ENCODE results near the gene INTS3. TPM values are rescaled to one million over a fixed set of nuclear protein-coding genes. Genes with fewer than 3 reads are reported as not detected.

Gene INTS3
- total RNA-seq, 1 experiment from 2014 or later = 66.8 TPM

- TF ChIP-seq NR1H2 (CRISPR knock-in tag; IDR thresholded peaks at IDR 0.05) = no peak
- TF ChIP-seq GABPB1 (CRISPR knock-in tag; IDR thresholded peaks at IDR 0.05) = no peak
- TF ChIP-seq CREB1 (CRISPR knock-in tag; IDR thresholded peaks at IDR 0.05) = 0 out of 2 replicates have a peak, but pooled peaks have one; percentile 23
- no peak; the same call in 1 of the 2 replicates for TF ChIP-seq USF1 (CRISPR knock-in tag; IDR thresholded peaks at IDR 0.05)
- no peak for TF ChIP-seq PREB (CRISPR knock-in tag; IDR thresholded peaks at IDR 0.05; ENCODE audit: borderline replicate concordance)
- no peak for TF ChIP-seq ELF4 (CRISPR knock-in tag; IDR thresholded peaks at IDR 0.05; ENCODE audit: low read depth)
- TF ChIP-seq ZBTB21 (CRISPR knock-in tag; IDR thresholded peaks at IDR 0.05; ENCODE audit: borderline replicate concordance) = no peak
- TF ChIP-seq, protein P1, sequence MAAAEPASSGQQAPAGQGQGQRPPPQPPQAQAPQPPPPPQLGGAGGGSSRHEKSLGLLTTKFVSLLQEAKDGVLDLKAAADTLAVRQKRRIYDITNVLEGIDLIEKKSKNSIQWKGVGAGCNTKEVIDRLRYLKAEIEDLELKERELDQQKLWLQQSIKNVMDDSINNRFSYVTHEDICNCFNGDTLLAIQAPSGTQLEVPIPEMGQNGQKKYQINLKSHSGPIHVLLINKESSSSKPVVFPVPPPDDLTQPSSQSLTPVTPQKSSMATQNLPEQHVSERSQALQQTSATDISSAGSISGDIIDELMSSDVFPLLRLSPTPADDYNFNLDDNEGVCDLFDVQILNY (CRISPR knock-in tag; IDR thresholded peaks at IDR 0.05) = no peak
- no peak for TF ChIP-seq ZSCAN18 (CRISPR knock-in tag; IDR thresholded peaks at IDR 0.05)
- no peak; the same call in 1 of the 2 replicates for TF ChIP-seq FOXK1 (CRISPR knock-in tag; IDR thresholded peaks at IDR 0.05)
- TF ChIP-seq ERG (CRISPR knock-in tag; IDR thresholded peaks at IDR 0.05) = no peak
- peak; percentile 90 for TF ChIP-seq NFYB (CRISPR knock-in tag; conservative IDR thresholded peaks at IDR 0.05; ENCODE audit: low read depth)
- no peak for TF ChIP-seq SOX15 (CRISPR knock-in tag; IDR thresholded peaks at IDR 0.05)
- TF ChIP-seq FOXJ3 (CRISPR knock-in tag; IDR thresholded peaks at IDR 0.05; ENCODE audit: borderline replicate concordance) = no peak
- peak; percentile 73; the same call in 1 of the 2 replicates for TF ChIP-seq ZNF232 (CRISPR knock-in tag; IDR thresholded peaks at IDR 0.05)
- TF ChIP-seq, protein P2, sequence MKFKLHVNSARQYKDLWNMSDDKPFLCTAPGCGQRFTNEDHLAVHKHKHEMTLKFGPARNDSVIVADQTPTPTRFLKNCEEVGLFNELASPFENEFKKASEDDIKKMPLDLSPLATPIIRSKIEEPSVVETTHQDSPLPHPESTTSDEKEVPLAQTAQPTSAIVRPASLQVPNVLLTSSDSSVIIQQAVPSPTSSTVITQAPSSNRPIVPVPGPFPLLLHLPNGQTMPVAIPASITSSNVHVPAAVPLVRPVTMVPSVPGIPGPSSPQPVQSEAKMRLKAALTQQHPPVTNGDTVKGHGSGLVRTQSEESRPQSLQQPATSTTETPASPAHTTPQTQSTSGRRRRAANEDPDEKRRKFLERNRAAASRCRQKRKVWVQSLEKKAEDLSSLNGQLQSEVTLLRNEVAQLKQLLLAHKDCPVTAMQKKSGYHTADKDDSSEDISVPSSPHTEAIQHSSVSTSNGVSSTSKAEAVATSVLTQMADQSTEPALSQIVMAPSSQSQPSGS (CRISPR knock-in tag; IDR thresholded peaks at IDR 0.05; ENCODE audit: borderline replicate concordance, low read depth) = no peak
- TF ChIP-seq SMAD3 (CRISPR knock-in tag; IDR thresholded peaks at IDR 0.05; ENCODE audit: borderline replicate concordance) = no peak
- TF ChIP-seq PRRX2 (CRISPR knock-in tag; IDR thresholded peaks at IDR 0.05) = no peak
- no peak for TF ChIP-seq IRF1 (CRISPR knock-in tag; IDR thresholded peaks at IDR 0.05)
- TF ChIP-seq FOXP4 (CRISPR knock-in tag; IDR thresholded peaks at IDR 0.05) = peak; percentile 30; the same call in 1 of the 2 replicates
- no peak for TF ChIP-seq TCF7 (CRISPR knock-in tag; IDR thresholded peaks at IDR 0.05; ENCODE audit: low read depth)
- no peak for TF ChIP-seq EMX1 (CRISPR knock-in tag; IDR thresholded peaks at IDR 0.05)
These were observed at the start of gene INTS3 (continued) for GRCh38 chr1:153727463-153728304.
